GM21528 (cell line): ENCODE results near the gene PDXDC1.
"Not testable (repeated sequence)": the region's sequence is repeated elsewhere in the genome, so short reads cannot be mapped to it uniquely, and the experiment has no call there.

Source experiments
- ATAC-seq: cut with Tn5 transposase; IDR thresholded peaks from one replicate; pipeline ENCODE4 v1.9.1; 2021; ENCODE audit warnings: mild to moderate bottlenecking, moderate library complexity; ENCODE audit not compliant: unreplicated experiment, low FRiP score

PDXDC1 gene

GRCh38 chr16:15057681-15058417, 83.0 kb downstream of the PDXDC1 start:
- ATAC-seq, result no peak

GRCh38 chr16:15059324-15059723, 84.5 kb downstream of the PDXDC1 start:
- no peak for ATAC-seq

GRCh38 chr16:15062085-15062810, 87.4 kb downstream of the PDXDC1 start:
- ATAC-seq, result not testable (repeated sequence)

GRCh38 chr16:15065961-15066360, 91.1 kb downstream of the PDXDC1 start:
- not testable (repeated sequence) for ATAC-seq

GRCh38 chr16:15066690-15067089, 91.9 kb downstream of the PDXDC1 start:
- ATAC-seq, result not testable (repeated sequence)

- not testable (repeated sequence) for ATAC-seq
Measured at GRCh38 chr16:15071013-15071412, 96.2 kb downstream of the PDXDC1 start.

- not testable (repeated sequence) for ATAC-seq
Measured at GRCh38 chr16:15071916-15072769, 97.3 kb downstream of the PDXDC1 start.

- no peak for ATAC-seq
Measured at GRCh38 chr16:15073101-15073500, 98.3 kb downstream of the PDXDC1 start.

GRCh38 chr16:15076161-15076560, 101.3 kb downstream of the PDXDC1 start:
- ATAC-seq, result not testable (repeated sequence)

GRCh38 chr16:15080883-15081282, 106.1 kb downstream of the PDXDC1 start:
- ATAC-seq, result not testable (repeated sequence)

- not testable (repeated sequence) for ATAC-seq
Measured at GRCh38 chr16:15082788-15083187, 108.0 kb downstream of the PDXDC1 start.

- ATAC-seq, result not testable (repeated sequence)
Measured at GRCh38 chr16:15090663-15091269, 115.9 kb downstream of the PDXDC1 start.

GRCh38 chr16:15093571-15093954, 118.7 kb downstream of the PDXDC1 start:
- not testable (repeated sequence) for ATAC-seq

GRCh38 chr16:15093955-15094827, 119.4 kb downstream of the PDXDC1 start, which contains the start of gene RRN3:
Gene RRN3 (minus strand): TSS chr16:15094272. CDS start chr16:15094233, 39 bp downstream.
- peak; percentile 98 for ATAC-seq

GRCh38 chr16:15096583-15096972, 121.8 kb downstream of the PDXDC1 start:
- ATAC-seq, result not testable (repeated sequence)

GRCh38 chr16:15099366-15099909, 124.6 kb downstream of the PDXDC1 start:
- ATAC-seq, result not testable (repeated sequence)

- ATAC-seq, result not testable (repeated sequence)
Measured at GRCh38 chr16:15100372-15100987, 125.7 kb downstream of the PDXDC1 start.

- ATAC-seq, result not testable (repeated sequence)
Measured at GRCh38 chr16:15127641-15128425, 153.0 kb downstream of the PDXDC1 start.
